ENCODE data around the gene SIPA1L3.
"Not testable (repeated sequence)": the region's sequence is repeated elsewhere in the genome, so short reads cannot be mapped to it uniquely, and the experiment has no call there.

Gene SIPA1L3

DNA sequence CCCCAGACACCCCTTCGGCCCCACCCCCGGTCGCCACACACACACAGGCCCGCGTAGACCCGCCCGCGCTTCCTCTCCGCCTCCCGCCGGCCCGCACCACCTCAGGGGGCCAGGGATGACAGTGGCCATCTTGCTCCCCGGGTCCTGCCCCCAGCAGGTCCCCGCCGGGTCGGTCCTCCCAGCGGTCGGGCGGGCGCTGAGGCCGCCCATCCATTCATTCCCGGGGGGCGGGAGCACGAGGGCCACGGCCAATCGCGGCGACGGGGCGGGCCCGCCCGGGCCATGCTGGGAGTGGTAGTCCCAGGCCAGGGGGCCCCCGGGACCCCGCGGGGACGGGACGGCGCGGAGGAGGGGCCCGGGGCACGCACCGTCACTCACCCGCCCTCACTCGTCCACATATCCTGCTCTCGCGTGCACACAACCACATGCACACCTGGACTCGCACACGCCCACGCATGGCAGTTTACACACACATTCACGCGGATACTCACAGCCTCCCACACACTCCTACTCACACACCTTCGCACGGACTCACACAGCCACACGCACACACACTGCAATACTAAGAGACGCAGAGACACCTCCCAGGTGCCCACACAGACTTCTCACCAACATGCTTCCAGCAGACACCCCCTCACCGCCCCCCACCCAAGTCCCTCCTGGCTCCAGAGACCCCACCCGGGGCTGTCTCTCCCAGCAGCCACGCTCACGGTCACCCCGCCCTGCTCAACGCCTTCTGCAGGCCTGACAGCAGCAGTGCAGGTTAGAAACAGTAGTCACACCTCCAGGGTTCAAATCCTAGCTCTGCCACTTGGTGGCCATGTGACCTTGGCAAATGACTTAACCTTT, 317.2 kb downstream of the SIPA1L3 start, which contains the start of gene DPF1:
TSS of gene DPF1 (minus strand) at position 209 of the 849 bp plus-strand sequence. CDS start at position 129, 80 bp downstream.
- peak; percentile 69 for DNase-seq

DNA sequence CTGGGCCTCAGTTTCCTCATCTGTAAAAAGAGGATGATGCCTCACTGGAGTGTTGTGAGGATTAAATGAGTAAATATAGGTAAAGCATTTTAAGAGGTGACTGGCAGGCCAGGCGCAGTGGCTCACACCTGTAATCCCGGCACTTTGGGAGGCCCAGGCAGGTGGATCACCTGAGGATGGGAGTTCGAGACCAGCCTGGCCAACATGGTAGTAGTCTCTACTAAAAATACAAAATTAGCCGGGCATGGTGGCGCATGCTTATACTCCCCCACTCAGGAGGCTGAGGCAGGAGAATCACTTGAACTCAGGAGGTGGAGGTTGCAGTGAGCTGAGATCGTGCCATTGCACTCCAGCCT, 317.8 kb downstream of the SIPA1L3 start:
- DNase-seq, result not testable (repeated sequence)

DNA sequence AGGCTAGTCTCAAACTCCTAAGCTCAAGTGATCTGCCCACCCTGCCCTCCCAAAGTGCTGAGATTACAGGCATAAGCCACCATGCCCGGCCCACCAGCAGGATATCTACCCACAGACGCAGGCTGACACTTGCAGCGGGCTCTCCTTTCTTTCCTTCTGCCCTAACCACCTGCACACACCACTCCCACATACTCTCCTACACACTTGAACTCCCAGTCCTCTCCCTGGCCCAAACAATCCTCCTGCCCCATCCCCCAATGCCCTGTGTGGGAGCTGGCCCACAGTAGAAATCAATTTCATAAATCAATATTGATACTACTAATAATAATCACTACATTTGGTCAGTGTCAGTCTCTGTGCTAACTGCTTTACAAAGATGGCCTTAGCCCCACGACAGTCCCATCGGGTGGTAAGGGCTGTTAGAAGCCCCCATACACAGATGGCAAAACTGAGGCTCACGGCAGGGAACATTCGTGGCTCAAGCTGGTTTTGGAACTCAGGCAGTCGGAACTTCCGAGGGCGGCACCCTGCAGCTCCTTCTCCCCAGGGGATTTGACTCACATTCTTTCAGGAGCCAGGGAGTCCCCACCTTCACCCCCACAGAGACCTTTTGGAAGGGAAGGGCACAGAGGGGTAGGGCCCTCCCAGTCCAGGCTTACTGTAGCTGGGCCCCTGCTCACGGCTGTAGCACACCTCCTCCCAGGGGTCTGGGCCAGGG, 320.4 kb downstream of the SIPA1L3 start:
- DNase-seq, result no peak

DNA sequence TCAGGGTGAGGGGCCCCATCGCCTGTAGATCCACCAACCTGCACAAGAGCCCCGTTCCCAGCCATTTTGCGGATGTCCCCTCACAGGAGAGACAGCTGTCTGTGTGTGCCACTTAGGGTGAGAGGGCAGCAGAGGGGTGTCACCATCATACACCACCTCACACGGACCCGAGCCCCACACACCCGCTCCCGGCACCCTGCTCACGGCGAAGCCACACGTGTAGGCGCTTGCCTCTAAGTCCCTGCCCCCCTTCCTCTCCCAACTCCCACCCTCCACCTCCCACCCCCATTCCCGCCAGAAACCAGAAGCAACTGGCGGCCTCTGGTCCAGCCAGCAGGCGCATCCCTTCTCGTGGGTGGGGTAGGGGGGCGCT, 321.0 kb downstream of the SIPA1L3 start:
- no peak for DNase-seq

DNA sequence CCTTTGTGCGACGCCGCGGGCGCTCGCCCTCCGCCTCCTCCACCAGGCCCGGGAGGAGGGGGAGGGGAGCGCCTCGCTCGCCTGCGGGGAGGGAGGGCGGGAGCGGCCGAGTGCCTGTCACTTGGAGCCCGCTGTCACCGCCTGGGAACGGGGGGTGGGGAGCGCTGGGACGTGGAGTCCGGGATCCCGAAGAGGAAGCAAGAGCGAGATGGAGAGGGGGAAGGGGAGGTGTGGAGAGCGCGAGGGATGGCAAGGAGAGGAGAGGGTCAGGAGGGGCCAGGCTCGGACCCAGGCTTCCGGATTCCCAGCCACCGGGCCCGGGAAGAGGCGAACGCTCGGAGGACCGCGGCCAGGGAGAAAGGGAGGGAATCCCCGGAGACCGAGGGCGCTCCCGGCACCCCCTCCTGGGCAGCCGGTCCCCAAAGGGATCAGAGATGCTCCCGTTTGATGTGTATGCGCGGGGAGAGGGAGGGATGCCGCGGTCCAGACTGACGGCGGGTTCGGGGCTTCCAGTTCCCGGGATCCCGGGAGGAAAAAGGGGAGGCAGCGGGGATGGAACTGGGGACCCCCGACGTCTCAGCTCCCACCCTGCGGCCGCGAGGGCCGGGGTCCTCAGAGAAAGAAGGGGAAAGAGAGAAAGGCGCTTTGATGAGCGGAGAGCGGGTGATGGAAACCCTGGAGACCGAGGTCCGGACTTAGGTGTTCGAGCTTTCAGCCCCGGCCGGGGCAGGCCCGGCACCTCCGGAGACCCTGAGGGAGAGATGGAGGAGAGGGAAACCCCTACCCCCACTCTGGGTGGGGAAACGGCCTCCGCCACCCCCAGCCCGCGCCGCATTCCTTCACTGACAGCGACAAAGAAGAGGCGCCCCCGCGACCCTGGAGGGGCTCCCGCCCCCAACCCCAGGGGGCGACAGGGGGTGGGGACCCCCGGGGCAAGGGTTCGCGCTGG, 321.8 kb downstream of the SIPA1L3 start:
- DNase-seq, result peak; percentile 41

DNA sequence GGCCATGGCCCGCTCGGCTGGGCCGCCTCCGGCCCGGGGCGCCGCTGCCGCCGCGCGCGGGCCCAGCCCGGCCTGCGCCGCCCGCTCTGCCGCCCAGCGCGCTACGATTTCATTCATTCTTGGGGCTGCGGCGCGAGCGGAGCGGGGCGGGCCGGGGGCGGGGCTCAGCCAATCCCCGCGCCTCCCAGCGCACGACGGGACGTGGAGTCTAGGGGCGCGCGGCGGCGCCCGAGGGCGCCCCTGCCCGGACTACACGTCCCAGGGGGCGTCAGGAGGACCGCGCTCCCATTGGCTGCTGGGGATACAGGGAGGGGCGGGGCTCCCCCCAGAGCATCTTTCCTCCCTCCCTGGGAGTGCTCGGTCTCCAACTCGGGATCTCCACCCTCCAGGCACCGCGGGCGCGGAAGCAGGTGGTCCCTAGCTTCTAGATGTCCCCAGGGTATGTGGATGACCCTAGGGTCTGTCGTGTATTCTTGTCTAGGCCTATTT, 322.6 kb downstream of the SIPA1L3 start:
- DNase-seq, result peak; percentile 94

DNA sequence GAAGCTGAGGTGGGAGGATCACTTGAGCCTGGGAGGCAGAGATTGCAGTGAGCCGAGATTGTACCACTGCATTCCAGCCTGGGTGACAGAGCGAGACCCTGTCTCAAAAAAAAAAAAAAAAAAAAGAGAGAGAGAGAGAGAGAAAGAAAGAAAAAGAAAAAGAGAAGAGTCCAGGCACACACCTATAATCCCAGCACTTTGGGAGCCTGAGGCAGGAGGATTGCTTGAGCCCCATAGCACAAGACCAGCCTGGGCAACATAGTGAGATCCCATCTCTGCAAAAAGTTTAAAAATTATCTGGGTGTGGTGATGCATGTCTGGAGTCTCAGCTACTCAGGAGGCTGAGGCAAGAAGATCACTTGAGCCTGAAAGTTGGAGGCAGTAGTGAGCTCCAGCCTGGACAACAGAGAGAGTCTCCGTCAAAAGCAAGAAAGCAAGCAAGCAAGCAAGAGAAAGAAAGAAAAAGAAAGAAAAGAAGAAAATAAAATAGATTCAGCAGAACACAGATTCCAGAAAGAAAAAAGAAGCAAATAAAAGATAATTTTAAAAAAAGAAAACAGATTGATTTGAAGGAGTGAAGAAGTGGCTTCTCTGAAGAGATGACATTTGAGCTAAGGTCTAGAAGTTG, 323.6 kb downstream of the SIPA1L3 start:
- not testable (repeated sequence) for DNase-seq

DNA sequence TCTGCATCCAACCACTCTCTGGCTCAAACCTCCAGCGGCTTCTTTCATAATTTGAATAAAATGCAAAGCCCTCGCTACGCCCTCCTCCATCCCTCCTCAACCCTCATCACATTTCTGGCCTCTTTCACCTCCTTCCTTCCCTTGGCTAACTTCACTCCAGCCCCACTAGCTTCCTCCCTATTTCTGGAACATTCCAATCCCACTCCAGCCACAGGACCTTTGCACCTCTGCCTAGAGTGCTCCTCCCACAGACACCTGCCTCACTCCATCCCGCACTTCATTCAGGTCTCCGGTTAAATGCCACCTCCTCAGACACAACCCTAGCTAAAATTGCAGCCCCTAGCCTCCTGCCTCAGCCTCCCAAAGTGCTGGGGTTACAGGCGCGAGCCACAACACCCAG, 324.9 kb downstream of the SIPA1L3 start:
- no peak for DNase-seq

DNA sequence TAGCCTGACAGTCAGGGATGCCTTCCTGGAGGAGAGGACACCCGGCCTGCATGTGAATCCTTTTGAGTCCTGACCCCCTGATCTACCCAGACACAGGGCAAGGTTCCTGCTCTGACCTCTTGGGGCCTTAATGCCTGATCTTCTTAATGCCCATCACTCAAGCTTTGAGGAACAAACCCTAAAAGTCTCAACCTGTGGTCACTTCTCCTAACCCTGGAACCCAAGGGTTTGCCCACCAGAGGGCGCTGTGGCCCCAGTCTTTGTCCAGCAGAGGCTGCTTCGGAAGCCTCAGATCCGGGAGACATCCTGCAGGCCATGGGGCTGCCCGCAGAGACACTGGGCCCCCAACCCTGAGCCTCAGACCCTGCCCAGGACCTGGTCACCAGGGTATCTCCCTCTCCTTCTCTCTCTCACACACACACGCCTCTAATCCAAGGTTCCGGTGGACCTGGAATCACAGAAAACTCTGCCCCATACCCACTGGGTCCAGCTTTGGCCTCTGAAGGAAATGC, 326.8 kb downstream of the SIPA1L3 start:
- DNase-seq, result peak; percentile 36

DNA sequence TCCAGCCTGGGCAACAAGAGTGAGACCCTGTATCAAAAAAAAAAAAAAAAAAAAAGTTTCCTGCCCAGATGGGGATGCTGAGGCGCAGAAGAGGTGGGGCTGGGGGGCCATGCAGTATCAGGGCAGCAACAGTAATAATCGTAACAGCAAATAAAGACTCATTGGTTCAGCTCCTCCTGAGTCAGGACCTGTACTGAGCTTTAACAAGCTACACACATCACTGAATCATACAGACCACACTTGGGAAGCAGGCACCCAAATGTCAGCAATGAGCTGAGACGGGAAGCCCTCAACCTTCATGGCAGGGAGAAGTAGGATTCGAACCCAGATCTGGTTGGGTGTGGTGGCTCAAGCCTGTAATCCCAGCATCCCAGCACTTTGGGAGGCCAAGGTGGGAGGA, 327.6 kb downstream of the SIPA1L3 start:
- DNase-seq, result no peak

DNA sequence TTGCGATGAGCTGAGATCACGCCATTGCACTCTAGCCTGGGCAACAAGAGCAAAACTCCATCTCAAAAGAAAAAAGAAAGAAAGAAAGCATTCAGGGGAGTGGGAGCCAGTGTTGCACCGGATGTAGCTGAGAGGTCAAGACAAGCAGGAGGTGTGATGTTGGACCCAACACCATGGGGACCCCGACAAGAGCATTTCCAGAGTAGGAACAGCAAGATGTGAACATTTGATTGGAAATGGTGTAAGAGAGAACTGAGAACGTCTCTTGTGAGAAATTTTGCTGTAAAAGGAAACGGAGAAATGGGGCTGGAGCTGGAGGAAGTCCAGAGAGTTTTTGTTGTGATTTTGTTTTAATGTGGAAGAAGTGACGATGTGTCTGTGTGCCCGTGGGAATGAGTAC, 332.8 kb downstream of the SIPA1L3 start:
- DNase-seq, result no peak

DNA sequence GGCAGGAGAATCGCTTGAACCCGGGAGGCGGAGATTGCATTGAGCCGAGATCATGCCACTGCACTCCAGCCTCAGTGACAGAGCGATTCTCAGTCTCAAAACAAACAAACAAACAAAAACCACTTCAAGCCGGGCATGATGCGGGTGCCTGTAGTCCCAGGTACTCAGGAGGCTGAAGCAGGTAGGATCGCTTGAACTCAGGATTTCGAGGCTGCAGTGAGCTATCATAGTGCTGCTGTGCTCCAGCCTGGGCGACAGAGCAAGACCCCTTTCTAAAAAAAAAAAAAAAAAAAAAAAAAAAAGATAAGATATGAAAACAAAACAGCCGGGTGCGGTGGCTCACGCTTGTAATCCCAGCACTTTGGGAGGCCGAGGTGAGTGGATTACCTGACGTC, 336.3 kb downstream of the SIPA1L3 start:
- no peak for DNase-seq

DNA sequence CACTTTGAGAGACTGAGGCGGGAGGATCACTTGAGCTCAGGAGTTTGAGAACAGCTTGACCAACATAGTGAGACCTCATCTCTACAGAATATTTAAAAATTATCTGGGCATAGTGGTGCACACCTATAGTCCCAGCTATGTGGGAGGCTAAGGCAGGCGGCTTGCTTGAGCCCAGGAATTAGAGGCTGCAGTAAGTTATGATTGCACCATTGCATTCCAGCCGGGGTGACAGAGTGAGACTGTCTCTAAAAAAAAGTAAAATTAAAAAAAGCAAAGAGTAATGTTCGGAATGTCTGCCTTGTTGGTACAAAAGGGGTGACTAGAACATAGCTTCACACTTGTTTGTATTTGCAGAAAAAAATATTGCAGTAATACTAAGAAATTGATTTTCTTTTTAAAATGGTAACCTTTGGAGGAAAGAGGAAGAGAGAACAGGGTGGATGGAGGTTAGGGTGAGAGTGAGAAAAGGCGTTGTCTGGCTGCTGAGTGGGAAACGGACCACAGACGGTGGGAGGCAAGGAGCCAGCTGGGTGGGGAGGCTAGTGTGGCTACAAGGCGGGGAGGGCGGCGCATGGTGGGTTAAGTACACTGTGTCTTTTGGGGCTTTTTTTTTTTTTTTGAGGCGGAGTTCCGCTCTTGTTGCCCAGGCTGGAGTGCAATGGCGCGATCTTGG, 339.0 kb downstream of the SIPA1L3 start:
- no peak for DNase-seq

DNA sequence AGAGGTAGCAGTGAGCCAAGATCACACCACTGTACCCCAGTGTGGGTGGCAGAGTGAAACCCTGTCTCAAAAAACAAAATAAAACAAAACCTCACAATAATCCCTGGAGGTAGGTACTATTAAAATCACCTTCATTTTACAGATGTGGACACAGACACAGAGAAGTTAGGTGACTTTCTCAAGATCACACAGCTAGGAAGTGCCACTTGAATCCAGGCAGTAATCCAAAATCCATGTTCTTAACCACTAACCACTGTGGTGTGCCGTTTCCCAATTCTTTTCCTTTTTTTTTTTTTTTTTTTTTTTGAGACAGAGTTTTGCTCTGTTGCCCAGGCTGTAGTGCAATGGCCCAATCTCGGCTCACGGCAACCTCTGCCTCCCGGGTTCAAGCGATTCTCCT, 340.1 kb downstream of the SIPA1L3 start:
- DNase-seq, result no peak

DNA sequence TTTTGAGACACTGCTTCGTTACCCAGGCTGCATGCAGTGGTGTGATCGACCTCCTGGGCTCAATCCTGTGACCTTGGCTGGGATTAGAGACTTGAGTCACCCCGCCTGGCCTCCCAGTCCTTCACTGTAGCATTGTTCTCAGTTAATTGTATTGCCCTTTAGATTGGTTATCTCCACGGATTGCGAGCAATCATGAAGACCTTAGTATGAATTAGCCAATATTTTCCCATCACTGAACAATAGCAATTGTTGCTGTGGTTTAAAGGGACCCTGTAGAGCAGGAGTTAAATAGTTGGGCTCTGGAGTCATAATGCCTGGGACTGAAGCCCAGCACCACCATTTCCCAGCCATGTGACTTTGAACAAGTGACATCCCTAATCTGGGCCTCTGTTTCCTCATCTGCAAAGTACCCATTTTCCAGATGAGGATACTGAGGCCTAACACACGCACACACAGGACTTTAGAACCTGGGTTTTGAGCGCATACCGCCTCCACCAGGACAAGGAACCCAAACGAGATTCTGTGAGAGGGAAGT, 340.8 kb downstream of the SIPA1L3 start:
- DNase-seq, result no peak

DNA sequence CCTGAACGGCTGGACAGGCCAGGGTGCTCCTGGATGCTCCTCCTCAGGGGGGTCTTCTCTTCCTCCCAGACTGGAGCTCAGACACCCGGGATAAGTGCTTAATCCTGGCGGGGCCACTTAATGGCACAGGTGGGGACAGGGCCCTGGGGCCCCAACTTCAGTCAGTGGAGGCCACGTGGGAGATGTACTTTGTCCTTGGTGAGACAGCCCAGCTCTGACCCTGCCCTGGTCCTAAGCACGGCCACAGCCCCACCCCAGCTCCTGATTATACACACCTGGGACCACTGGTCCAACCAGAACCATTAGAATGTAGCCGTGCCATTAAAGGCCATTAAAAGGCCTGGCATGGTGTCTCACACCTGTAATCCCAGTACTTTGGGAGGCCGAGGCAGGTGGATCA, 341.4 kb downstream of the SIPA1L3 start:
- no peak for DNase-seq

DNA sequence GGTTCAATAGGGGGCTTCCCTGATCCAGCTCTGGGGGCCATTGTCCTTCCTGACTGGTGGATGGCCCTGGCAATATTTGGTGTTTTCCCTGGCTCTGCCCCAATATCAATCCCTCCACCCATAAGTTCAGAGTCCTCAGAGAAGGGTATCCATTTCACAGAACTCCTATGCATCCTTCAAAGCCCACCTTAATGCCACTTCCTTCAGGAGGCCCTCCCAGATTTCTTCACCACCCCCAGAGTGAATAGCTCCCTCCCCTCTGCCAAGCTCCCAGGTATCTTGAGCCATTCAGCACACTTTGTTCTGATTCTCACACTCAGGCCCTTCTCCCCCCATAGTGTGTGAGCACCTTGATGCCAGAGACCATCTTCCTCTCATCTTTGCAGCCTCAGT, 343.4 kb downstream of the SIPA1L3 start:
- no peak for DNase-seq

DNA sequence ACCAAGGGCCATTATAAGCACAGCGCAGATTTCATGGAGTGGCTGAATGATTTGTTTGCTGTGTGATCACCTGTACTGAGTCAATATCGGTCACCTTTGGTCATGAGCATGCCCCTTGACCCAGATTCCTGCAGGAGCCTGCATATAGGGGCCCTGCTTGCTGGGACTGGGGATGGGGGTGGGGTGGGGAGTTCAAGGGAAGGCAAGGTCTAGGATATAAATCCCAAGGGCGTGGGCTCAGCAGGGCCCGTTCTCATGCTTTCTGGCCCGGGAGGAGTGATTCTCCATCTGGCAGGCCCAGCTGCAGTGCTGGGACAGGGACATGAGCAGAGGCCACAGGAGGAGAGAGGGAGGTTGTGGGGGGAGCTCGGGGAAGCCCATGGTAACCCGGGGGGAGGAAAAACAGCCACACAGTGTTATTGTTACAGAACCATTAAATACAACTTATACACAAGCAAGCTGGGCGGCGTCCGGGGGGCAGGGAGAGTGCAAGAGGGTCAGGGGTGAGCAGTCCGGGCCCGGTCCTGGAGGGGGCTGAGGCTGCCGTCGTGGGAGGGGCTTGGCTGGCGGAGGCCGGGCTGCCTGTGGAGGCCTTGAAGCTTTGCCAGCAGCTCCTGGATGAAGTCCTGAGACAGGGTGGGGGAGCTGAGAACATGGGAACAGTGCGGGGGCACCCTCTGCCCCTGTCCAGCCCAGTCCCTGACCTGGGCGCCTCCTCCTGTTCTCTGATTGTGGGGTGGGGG, 344.0 kb downstream of the SIPA1L3 start:
- DNase-seq, result no peak

DNA sequence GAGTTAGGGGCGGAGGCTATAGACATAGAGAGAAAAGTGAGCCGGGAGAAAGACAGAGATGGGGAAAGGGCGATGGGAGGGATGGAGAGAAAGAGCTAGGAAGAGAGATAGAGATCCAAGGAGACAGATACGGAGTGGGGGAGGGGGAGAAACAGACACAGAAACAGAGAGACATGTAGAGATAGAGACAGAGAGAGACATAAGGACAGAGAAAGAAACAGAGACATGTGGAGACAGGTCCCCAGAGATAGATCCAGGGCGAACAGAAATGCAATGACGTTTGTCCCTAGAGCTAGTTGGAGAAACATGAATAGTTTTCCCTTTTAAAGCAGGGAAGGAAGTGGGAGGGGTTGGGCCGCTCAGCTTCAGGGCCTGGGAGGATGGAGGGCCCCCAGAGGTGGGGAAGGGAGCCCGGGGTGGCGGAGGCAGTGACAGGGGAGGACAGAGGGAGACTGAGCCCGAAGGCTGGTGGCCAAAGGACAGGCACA, 344.6 kb downstream of the SIPA1L3 start:
- DNase-seq, result no peak

DNA sequence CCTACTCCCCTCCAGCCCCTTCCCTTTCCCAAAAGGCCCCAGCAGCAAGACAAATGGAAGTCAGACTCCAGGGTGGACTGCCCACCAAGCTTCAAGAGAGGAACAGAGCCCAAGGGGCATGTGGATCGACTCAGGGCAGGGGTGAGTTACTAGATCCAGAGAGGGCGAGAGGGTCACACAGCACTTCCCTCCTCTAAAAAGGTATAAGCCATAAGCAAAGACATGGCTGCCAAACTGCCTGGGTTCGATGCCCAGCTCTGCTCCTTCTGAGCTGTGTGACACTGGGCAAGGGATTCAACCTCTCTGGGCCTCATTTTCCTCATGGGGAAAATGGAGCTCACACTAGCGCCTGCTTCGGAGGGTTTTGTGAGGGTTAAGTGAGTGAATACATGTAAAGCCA, 345.4 kb downstream of the SIPA1L3 start:
- DNase-seq, result no peak

Data from NCI-H1105 (cell line).